NOMO-1 treated with dmso at 0.1 percent for 144 hours (cell line): Measurements from ENCODE around the gene CDC73.
"Not testable (repeated sequence)": the region's sequence is repeated elsewhere in the genome, so short reads cannot be mapped to it uniquely, and the experiment has no call there.

ENCODE experiments used
- DNase-seq: peaks from one replicate; lab custom pipeline; 2025; ENCODE audit not compliant: unreplicated experiment; lab: John Stamatoyannopoulos, UW

The CDC73 gene

DNA sequence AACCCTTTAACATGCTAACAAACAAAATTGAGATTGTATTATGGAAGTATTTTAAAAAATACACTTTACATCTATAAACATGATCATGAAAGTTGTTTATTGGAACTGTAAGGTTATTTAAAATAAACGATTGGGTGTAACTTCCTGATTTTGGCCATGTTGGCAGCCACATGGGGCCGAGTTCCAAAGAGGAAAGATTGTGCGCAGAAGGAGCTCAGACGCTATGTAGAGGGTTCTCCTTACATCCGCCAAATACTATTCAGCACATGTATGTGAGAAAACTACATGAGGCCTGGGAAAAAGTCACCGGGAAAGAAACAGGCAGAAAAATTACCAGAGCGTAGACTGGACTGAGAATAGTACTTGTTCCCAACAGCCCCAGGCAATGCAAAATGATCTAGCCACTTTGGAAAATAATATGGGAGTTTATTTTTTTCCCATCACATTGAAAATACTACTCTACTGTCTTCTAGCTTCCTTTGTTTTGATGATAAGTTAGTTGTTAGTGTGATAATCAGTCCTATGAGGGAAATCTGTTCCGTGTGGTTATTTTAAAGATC lies 100.3 kb downstream of the CDC73 start:
- no peak for DNase-seq

DNA sequence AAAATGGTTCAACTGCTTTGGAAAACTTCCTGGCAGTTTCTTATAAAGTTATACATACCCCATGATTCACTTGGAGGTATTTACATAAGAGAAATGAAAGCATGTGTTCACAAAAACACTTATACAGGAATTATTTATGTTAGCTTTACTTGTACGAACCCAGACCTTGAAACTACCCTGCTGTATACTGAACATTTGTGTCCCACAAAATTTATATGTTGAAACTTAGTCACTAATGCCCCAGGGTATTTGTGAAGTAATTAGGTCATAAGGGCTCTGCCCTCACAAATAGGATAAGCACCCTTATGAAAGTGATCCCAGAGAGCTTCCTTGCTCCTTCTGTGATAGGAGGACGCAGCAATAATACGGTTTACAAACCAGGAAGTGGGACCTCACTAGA lies 107.3 kb downstream of the CDC73 start:
- DNase-seq, result no peak

DNA sequence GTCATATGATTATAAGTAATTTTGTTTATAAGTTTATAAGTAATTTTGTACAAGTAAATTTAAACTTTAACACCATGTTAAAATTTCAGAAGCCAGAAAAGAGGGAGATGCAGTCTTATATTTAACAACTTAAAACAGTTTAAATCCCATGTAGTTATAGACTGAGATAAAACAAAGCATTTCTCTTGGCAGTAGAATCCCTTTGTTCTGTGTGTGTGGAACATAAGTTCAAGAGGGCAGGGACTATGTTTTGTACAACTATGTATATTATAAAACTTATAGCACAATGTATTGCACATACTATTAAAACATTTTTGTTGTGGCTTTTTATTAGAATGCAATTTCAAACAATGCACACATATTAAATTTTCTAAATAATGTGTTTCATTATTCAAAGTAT lies 109.3 kb downstream of the CDC73 start:
- not testable (repeated sequence) for DNase-seq

DNA sequence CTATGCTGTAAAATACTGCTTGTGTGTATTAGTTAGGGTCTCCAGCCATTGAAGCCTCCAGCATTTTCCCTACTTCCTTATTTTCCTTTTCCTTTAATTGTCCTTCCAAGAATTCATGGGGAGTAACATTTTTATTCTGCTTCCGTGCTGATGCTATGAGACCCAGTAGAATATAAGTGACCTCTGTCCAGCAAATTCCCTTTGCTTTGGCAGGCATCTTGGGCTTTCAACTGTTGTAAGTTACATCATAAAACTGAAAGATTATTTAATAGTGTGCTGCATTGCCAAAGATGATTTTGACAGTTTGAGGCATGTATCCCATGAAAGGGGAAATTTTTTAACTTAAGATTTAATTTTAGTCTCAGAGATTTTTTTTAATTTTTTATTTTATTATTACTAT lies 112.7 kb downstream of the CDC73 start:
- DNase-seq, result no peak

DNA sequence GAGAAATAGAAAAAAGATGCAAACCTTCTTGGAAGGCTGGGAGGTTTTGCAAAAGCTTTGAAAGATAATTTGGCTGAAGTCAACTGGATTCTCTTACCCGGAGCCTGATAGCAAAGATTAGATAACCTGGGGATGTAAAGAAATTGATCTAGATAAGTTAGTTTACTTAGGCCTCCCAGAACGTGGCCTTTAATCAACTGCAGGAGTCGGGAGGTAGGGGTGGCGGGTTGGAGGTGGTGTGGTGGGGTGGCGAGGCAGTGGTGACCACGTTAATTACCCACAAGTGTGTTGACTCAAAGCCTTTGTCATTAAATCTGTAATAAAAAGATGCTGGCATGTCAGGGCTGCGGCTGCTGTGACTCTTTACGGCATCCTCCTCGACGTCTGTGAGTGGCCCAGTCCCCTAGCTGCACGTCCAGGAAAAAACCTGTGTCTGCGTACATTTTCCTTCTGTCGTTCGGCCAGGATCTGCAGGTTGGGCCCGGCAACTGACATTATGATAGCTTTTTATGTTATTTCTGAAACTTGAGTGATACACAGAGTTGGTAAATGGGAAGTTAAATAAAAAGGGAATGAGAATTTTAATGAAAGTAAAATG lies 115.6 kb downstream of the CDC73 start:
- no peak for DNase-seq

DNA sequence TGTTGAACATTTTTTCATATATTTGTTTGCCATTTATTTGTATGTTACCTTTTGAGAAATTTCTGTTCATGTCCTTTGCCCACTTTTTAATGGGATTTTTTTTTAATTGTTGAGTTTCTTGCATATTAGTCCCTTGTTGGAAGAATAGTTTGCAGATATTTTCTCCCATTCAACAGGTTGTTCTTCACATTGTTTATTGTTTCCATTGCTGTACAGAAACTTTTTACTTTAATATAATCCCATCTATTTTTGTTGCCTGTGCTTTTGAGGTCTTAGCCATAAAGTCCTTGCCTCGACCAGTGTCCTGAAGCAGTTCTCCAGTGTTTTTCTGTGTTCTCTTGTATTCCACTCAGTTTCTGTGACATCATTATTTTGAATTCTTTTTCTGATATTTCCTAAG lies 118.8 kb downstream of the CDC73 start:
- DNase-seq, result no peak

DNA sequence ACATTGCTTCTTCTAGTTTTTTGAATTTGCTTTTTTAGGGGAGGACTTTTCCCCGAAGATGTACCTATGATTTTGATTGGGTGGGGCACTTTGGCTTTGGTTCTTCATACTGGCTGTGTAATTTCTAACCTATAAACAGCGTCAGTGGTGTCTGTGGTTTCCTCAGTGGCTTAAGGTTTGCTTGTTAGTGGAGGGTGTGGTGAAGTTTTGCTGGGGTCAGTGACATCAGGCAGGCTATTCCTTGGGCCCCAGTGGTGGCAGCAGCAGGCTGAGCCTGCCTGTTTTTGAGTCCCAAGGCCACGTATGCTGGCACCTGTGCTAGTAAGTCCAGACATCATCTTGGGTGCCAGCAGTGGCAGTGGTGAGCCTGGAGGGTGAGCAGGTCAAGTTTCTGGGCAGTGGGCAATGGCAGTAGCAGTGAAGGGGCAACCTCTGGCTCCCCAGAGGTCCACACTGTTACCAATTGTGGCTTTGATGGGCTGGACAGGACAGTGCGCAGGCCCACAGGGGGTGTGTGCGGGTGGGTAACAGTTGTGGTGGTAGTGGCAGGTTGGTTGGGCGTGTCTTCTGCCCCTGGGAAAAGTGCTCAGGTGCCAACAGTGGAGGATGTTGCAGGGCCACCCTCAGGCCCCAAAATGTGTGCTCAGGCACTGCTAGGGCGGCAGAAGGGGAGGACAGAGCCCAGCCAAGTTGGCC lies 119.4 kb downstream of the CDC73 start:
- DNase-seq, result no peak

DNA sequence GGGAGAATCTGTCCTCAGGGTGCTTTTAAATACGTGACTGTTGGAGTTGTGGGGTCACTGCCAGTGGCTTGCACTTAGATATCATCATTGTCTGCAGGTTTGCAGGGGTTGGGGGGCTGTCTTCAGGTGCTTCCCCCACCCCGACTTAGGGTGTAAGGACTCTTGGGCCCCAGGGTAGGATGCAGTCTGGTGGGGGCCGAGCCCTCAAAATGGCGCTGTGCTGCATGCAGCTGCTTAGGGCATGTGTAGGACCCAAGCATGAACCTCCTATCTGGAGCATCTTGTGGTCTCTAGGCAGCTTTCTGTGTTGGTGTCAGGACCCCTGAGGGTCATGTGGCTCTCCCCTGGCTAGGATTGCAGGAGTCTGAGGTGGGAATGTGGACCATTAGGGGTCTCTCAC lies 120.2 kb downstream of the CDC73 start:
- no peak for DNase-seq

DNA sequence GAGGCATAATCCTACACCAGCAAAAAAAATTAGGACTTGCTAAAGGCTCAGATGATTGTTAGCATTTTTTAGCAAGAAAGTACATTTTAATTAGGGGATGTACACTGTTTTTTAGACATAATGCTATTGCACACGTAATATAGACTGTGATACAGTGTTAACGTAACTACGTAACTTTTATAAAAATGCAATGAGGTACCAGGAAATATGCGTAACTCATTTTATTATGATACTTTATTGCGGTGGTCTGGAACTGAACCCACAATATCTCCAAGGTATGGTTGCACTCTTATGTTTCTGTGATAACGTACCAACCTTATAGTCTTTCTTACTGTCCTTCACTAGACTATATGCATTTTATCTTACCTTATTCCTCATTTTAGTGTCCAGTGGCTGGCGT lies 127.4 kb downstream of the CDC73 start:
- DNase-seq, result no peak

DNA sequence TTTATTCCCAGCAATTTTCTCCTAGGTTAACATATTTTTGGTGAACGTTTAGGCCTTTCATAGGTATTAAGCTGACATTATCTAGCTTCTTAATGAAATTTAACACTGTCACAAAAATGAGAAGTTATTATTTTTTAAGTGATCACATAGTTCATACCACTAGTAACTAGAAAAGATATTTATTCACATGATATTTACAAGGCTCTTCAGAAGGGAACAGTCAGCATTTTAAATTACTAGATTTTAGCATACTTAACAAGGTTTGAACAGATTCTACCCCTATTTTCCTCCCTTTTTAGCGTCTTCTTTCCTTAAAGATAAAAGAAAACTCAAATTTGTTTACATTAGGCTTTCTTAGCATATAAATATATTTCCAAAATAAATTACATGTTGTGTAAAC lies 130.1 kb downstream of the CDC73 start:
- no peak for DNase-seq

DNA sequence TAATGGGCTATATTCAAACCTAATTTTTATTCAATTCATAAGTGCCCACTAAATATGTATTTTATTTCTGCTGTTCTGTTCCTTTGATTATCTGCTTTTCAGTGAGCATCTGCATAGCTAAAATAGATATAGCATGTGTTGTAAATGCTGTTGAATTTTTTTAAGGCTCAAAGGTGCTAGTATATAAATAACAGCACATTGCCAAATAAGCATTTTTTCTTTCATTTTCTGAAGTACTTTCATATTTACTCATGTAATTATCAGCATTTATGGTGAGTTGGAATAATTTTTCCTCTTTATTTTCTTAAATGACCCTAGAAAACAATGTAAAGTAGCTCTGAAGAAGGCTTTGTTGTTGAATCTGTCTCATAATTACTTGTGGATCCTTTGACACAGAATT lies 134.2 kb downstream of the CDC73 start:
- DNase-seq, result no peak

DNA sequence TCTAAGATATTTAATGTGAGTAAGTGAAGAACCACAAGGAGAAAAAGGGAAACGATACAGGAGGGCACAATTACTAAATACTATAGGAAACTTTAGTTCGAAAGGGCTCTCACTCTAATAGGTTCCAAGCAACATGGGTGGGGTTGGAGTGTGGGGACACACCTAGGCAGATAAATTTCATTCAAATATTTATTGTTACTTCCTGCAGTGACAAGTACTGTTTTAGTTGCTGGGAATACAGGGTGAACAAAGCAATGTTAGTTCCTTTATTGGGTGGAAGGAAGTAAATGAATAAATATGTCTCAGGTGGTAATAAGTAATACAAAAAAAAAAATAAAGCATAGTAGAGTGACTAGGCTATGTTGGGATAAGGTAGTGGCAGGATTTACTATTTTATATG lies 137.8 kb downstream of the CDC73 start:
- no peak for DNase-seq

DNA sequence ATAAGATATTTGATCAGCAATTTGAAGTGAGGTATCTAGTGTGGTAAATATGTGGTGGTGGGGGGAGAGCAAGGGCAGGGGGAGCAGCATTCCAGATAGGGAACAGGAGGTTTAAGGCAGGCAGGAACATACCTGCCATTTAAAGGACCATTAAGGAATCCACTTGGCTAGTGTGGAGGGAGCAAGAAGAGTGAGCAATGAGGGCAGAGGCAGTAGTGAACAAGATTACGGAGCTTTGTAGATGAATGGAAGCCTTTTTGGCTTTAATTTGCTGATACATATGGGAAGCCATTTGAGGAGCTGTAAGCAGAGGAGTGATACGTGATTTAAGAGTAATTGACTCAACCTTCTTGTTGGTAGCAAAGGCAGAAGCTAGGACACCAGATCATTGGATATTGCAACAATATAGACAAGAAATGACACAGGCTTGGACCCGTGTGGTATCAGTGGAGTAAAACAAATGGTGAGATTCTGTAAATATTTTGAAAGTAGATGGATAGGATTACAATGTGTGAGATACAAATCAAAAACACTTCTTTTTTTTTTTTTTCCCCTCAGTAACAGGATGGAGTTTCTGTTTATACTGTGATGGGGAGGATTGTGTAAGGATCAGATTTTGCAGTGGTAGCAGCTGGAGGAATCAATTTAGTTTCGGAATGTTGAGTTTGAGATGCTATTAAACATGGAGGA lies 138.4 kb downstream of the CDC73 start:
- no peak for DNase-seq

DNA sequence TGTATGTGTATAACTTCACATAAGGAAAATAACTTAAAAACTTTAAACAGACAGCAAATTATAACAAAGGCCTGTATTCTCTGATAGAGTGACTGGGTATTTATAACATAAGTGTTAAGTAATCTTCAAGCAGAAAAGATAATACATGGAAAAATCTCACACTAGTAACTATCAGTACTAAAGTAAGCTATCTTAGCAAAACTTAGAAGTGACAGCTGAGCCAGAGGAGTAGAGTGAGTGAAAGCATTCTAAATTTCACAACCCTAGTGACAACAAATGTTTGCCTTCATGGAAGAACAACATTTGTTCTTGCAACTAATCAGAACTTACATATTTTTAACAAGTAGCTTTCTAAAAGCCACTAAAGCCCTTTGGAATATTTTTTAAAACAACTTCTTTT lies 139.1 kb downstream of the CDC73 start:
- no peak for DNase-seq

DNA sequence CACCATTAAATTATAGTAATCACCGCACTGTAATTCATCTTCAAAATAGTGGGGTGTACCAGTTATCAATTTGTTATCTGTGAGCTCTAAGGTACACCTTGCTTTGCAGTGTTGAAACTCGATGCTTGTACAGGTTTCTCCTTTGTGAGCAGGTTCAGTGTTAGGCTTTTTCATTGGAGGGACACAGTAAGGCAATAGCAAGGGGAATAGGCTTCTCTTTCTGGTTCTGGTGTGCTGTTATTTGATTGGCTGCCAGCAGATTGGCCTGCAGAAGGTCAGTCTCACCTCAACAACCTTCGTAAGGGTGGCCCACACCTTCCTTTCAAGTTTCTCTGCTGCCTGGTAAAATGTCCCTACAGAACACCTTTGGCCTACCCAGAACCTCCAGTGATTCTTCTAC lies 140.8 kb downstream of the CDC73 start:
- no peak for DNase-seq

DNA sequence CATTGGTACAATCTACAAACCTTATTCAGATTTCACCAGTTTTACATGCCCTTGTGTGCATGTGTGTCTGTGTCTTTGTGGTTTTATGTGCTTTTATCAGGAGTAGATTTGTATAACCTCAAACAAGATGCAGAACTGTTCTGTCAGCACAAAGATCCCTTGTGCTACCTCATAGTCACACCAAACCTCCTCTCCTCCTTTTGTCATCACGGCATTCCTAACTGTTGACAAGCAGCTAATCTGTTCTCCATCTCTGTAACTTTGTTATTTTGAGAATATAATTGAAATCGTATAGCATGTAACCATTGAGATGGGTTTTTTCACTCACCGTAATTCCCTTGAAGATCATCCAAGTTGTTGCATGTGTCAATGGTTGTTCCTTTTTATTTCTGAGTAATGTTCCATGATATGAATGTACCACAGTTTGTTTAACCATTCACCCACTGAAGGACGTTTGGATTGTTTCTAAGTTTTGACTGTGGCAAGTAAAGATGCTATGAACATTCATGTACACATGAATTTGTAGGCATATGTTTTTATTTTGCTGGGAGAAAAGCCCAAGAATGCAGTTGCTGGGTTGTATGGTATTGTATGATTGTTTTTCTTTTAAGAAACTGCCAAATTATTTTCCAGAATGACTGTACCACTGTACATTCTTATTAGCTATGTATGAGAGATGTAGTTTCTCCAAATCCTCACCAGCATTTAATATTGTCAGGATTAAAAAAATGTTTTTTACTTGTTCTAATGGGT lies 142.7 kb downstream of the CDC73 start:
- DNase-seq, result no peak

DNA sequence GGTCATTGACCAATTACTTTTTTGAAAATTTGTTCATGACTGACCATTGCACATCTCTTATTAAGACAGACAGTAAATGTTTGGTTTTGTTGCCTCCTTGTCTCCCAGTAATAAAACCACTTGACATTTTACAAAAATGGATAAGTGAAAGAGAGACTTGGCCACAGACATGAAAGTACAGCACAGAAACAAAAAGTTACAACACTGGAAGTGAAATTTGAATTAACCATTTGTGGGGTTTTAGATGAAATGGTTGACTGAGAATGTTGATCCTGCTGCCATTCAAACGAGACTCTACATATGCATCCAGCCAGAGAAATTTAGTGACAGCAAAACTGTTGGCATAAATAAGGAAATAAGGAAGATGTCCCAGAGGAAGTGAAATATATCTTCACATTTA lies 143.9 kb downstream of the CDC73 start:
- no peak for DNase-seq

DNA sequence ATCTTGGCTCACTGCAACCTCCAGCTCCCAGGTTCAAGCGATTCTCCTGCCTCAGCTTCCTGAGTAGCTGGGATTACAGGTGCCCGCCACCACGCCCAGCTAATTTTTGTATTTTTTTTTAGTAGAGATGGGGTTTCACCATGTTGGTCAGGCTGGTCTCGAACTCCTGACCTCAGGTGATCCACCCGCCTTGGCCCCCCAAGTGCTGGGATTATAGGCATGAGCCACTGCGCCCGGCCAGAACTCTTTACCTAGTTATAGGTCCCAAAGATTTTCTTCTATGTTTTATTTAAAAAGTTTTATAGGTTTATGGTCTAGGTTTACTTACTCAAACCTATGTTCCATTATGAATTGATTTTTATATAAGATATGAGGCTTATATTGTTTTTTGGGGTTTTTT lies 145.0 kb downstream of the CDC73 start:
- DNase-seq, result not testable (repeated sequence)

DNA sequence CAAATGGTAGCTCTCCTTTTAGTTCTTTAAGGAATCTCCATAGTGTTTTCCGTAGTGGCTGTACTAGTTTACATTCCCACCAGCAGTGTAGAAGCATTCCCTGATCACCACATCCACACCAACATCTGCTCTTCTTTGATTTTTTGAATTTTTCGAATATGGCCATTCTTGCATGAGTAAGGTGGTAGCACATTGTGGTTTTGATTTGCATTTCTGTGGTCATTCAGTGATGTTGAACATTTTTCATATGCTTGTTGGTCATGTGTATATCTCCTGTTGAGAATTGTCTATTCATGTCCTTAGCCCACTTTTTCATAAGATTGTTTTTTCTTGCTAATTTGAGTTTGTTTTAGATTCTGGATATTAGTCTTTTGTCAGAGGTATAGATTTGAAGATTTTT lies 149.2 kb downstream of the CDC73 start:
- no peak for DNase-seq

DNA sequence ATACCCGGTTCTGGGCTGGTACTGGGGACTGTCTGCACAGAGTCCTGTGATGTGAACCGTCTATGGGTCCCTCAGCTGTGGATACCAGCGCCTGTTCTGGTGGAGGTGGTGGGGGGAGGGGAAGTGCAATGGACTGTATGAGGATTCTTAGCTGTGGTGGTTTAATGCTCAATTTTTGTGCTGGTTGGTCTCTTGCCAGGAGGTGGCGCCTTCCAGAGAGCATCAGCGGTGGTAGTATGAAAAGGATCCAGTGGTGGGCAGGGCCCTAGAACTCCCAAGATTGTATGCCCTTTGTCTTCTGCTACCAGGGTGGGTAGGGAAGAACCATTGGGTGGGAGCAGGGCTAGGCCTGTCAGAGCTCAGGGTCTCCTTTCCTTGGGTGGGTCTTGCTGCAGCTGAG lies 153.9 kb downstream of the CDC73 start:
- DNase-seq, result no peak

DNA sequence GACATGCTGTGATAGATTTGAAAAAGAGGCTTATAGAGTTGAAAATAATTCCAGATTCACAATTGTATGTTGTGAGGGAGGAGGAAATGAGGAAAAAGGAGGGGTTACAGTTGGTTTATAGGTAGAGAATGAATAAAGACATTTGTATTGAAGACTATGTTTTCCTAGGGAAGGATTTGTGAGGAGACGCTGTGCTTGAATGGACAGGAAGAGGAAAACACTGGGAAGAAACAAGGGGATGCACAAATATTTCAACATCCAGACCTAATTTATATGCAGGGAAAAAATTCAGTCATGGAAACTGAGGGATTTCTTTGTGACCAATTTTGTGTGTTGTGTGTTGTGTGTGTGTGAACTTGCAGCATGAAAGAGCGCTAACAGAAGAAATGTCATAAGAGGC lies 157.1 kb downstream of the CDC73 start:
- DNase-seq, result no peak

DNA sequence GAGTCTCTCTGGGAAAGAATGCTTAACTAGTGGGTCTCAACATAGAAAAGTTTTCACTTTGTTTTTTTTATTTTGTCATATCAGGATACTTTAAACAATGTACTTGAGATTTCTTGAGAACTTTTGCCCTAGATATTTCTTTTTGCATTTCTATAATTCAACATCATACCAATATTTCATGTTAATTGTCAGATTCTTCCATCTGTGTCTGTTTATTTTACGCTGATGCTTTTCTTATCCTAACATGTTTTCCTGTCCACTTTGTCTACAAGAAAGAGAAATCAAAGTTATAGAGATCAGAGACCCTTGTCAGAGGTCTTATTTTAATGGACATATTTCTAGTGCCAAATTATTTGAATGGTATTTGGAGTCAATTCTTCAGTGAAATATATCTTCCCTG lies 160.1 kb downstream of the CDC73 start:
- DNase-seq, result no peak
